Measurements from ENCODE around the gene TSHZ2.

TSHZ2 gene

DNA sequence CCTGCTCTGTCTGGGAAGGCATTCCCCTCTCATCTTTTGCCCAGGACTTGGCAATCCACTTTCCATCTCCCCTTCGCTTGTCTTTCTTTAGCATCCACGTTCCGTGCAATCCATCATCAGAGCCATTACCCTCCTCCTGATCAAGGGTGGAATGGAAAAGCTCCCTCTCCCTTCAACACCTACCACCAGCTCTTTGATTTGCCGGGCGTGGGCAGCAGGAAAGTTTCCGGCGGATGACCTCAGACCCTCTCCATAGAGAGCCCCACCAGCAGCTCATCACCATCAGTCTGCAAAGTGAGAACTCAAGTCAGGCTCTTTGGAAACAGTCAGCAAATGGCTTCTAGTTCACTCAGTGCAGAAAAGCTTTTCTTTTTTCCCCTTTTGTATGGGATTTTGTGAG is 76.2 kb downstream of the TSHZ2 start:
- Histone ChIP-seq H3K18ac (ENCODE audit: low read depth in 1 of 2, low read length in 2 of 2) (no peak overlapping the region), H3K23ac (ENCODE audit: low read length in 2 of 2) (no peak overlapping the region), H3K36me3 (ENCODE audit: control insufficient read depth in 1 of 2, insufficient read depth in 2 of 2, low read depth in 1 of 2, low read length in 2 of 2) (peaks cover 0 to 46% of the 10 kb centered on the region in 2 experiments), H3K4me3 (ENCODE audit: insufficient read depth in 1 of 2, low read depth in 1 of 2, low read length in 2 of 2) (no peak overlapping the region), H3K27ac (ENCODE audit: low read length, poor library complexity, severe bottlenecking) (no peak overlapping the region), H2BK12ac (ENCODE audit: low read length in 2 of 2) (no peak overlapping the region), H2BK15ac (ENCODE audit: low read depth, poor library complexity, severe bottlenecking) (no peak overlapping the region), H2BK120ac (ENCODE audit: low read depth, low read length) (no peak overlapping the region), H3K27me3 (ENCODE audit: control insufficient read depth in 1 of 2, insufficient read depth in 1 of 2, low read length in 2 of 2) (no peaks in the 10 kb centered on the region), H3K9me3 (ENCODE audit: control insufficient read depth, low read length) (peaks cover 19% of the 10 kb centered on the region), H3K4me1 (ENCODE audit: control insufficient read depth, insufficient read depth, low read depth, low read length) (no peaks in the 10 kb centered on the region), H3K4me2 (ENCODE audit: low read length, poor library complexity, severe bottlenecking) (no peak overlapping the region), H2AK5ac (ENCODE audit: low read length, severe bottlenecking) (no peak overlapping the region), H3K14ac (ENCODE audit: low read length in 2 of 2) (no peak overlapping the region), H3K9ac (ENCODE audit: low read length) (no peak overlapping the region), H4K8ac (ENCODE audit: low read length) (no peak overlapping the region), H2AFZ (ENCODE audit: low read depth, low read length) (no peak overlapping the region), H3K79me1 (replicated peaks; ENCODE audit: low read length, poor library complexity, severe bottlenecking) (no peaks in the 10 kb centered on the region), H3K4ac (ENCODE audit: low read depth in 1 of 2, low read length in 2 of 2) (no peak overlapping the region), H4K91ac (ENCODE audit: low read length) (no peak overlapping the region), H2BK5ac (ENCODE audit: low read depth, low read length, poor library complexity, severe bottlenecking) (no peak overlapping the region)
- WGBS: 75% methylated on average over 7 of the region's 7 CpGs
- DNase-seq: no peak

DNA sequence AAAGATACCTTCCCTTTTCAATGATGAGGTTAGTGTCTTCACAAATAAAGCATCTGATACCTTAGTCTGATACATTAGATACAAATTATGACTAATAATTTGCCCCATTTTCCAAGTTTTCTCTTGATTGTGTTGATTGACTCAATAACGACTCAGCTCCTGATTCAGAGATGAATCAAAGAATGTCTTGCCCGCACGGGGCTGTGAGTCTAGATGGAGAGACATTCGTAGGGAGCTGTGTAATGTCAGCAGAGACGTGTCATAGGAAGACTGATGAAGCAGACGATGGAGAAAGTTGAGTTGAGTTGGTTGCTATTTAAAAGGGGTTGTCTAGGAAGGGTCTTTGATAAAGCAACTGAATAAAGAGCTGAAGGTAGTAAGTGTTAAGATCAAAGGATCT is 78.2 kb downstream of the TSHZ2 start:
- H2AFZ ChIP-seq (ENCODE audit: low read depth, low read length): no peak overlapping the region

DNA sequence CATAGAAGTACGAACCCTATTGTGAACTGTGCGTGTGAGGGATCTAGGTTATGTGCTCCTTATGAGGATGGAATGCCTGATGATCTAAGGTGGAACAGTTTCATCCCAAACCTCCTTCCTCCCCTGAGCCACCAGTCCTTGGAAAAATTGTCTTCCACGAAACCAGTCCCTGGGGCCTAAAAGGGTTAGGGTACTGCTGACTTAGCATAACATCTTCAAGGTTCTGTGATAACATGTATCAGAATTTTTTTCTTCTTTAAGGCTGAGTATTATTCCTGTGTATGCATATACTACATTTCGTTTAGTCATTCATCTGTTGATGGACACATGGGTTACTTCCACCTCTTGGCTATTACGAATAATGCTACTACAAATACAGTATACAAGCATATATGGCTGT is 80.2 kb downstream of the TSHZ2 start:
- H3K27ac ChIP-seq (ENCODE audit: low read length, poor library complexity, severe bottlenecking): no peak overlapping the region
- peaks cover 18% of the 10 kb centered on the region for H3K9me3 ChIP-seq (ENCODE audit: control insufficient read depth, low read length)
- H3K27me3 ChIP-seq (ENCODE audit: control insufficient read depth in 1 of 2, insufficient read depth in 1 of 2, low read length in 2 of 2): no peaks in the 10 kb centered on the region
- no peak overlapping the region for H3K4me2 ChIP-seq (ENCODE audit: low read length, poor library complexity, severe bottlenecking)
- H2BK12ac ChIP-seq (ENCODE audit: low read length in 2 of 2): no peak overlapping the region
- peaks cover 0 to 29% of the 10 kb centered on the region in 2 experiments for H3K36me3 ChIP-seq (ENCODE audit: control insufficient read depth in 1 of 2, insufficient read depth in 2 of 2, low read depth in 1 of 2, low read length in 2 of 2)
- H3K14ac ChIP-seq (ENCODE audit: low read length in 2 of 2): no peak overlapping the region
- no peak overlapping the region for H3K4me3 ChIP-seq (ENCODE audit: insufficient read depth in 1 of 2, low read depth in 1 of 2, low read length in 2 of 2)
- no peak overlapping the region for H4K8ac ChIP-seq (ENCODE audit: low read length)
- H2BK15ac ChIP-seq (ENCODE audit: low read depth, poor library complexity, severe bottlenecking): no peak overlapping the region
- H2BK5ac ChIP-seq (ENCODE audit: low read depth, low read length, poor library complexity, severe bottlenecking): no peak overlapping the region
- H3K4ac ChIP-seq (ENCODE audit: low read depth in 1 of 2, low read length in 2 of 2): no peak overlapping the region
- H3K79me1 ChIP-seq (replicated peaks; ENCODE audit: low read length, poor library complexity, severe bottlenecking): no peaks in the 10 kb centered on the region
- H2AK5ac ChIP-seq (ENCODE audit: low read length, severe bottlenecking): no peak overlapping the region
- H3K18ac ChIP-seq (ENCODE audit: low read depth in 1 of 2, low read length in 2 of 2): no peak overlapping the region
- no peak for DNase-seq
- no peak overlapping the region for H3K9ac ChIP-seq (ENCODE audit: low read length)
- no peak overlapping the region for H2AFZ ChIP-seq (ENCODE audit: low read depth, low read length)
- no peak overlapping the region for H2BK120ac ChIP-seq (ENCODE audit: low read depth, low read length)
- H3K23ac ChIP-seq (ENCODE audit: low read length in 2 of 2): no peak overlapping the region
- no peak overlapping the region for H4K91ac ChIP-seq (ENCODE audit: low read length)
- 86% methylated on average over 1 of the region's 5 CpGs for WGBS
- no peaks in the 10 kb centered on the region for H3K4me1 ChIP-seq (ENCODE audit: control insufficient read depth, insufficient read depth, low read depth, low read length)

More for the DNA sequence above, 78.2 kb downstream of the TSHZ2 start:
- Histone ChIP-seq H2BK12ac (ENCODE audit: low read length in 2 of 2) (no peak overlapping the region), H4K91ac (ENCODE audit: low read length) (no peak overlapping the region), H4K8ac (ENCODE audit: low read length) (no peak overlapping the region), H3K4me1 (ENCODE audit: control insufficient read depth, insufficient read depth, low read depth, low read length) (no peaks in the 10 kb centered on the region), H2AK5ac (ENCODE audit: low read length, severe bottlenecking) (no peak overlapping the region), H3K27ac (ENCODE audit: low read length, poor library complexity, severe bottlenecking) (no peak overlapping the region), H3K9ac (ENCODE audit: low read length) (no peak overlapping the region), H3K23ac (ENCODE audit: low read length in 2 of 2) (no peak overlapping the region), H2BK15ac (ENCODE audit: low read depth, poor library complexity, severe bottlenecking) (no peak overlapping the region), H3K27me3 (ENCODE audit: control insufficient read depth in 1 of 2, insufficient read depth in 1 of 2, low read length in 2 of 2) (no peaks in the 10 kb centered on the region), H3K4ac (ENCODE audit: low read depth in 1 of 2, low read length in 2 of 2) (no peak overlapping the region), H3K14ac (ENCODE audit: low read length in 2 of 2) (no peak overlapping the region), H3K36me3 (ENCODE audit: control insufficient read depth in 1 of 2, insufficient read depth in 2 of 2, low read depth in 1 of 2, low read length in 2 of 2) (peaks cover 0 to 41% of the 10 kb centered on the region in 2 experiments), H3K18ac (ENCODE audit: low read depth in 1 of 2, low read length in 2 of 2) (no peak overlapping the region), H2BK120ac (ENCODE audit: low read depth, low read length) (no peak overlapping the region), H3K4me2 (ENCODE audit: low read length, poor library complexity, severe bottlenecking) (no peak overlapping the region), H3K9me3 (ENCODE audit: control insufficient read depth, low read length) (peaks cover 19% of the 10 kb centered on the region), H3K4me3 (ENCODE audit: insufficient read depth in 1 of 2, low read depth in 1 of 2, low read length in 2 of 2) (no peak overlapping the region), H2BK5ac (ENCODE audit: low read depth, low read length, poor library complexity, severe bottlenecking) (no peak overlapping the region), H3K79me1 (replicated peaks; ENCODE audit: low read length, poor library complexity, severe bottlenecking) (no peaks in the 10 kb centered on the region)
- no peak for DNase-seq
- WGBS: 77% methylated on average over 6 of the region's 6 CpGs

- Histone ChIP-seq H3K36me3 (ENCODE audit: control insufficient read depth in 1 of 2, insufficient read depth in 2 of 2, low read depth in 1 of 2, low read length in 2 of 2) (peaks cover 0 to 18% of the 10 kb centered on the region in 2 experiments), H3K4me2 (ENCODE audit: low read length, poor library complexity, severe bottlenecking) (no peak overlapping the region), H2BK5ac (ENCODE audit: low read depth, low read length, poor library complexity, severe bottlenecking) (no peak overlapping the region), H3K4ac (ENCODE audit: low read depth in 1 of 2, low read length in 2 of 2) (no peak overlapping the region), H2BK12ac (ENCODE audit: low read length in 2 of 2) (no peak overlapping the region), H3K9ac (ENCODE audit: low read length) (peak overlapping the region; percentile 9), H3K79me1 (replicated peaks; ENCODE audit: low read length, poor library complexity, severe bottlenecking) (no peaks in the 10 kb centered on the region), H2BK15ac (ENCODE audit: low read depth, poor library complexity, severe bottlenecking) (no peak overlapping the region), H3K23ac (ENCODE audit: low read length in 2 of 2) (no peak overlapping the region), H2AFZ (ENCODE audit: low read depth, low read length) (no peak overlapping the region), H3K27ac (ENCODE audit: low read length, poor library complexity, severe bottlenecking) (no peak overlapping the region), H3K18ac (ENCODE audit: low read depth in 1 of 2, low read length in 2 of 2) (no peak overlapping the region), H3K27me3 (ENCODE audit: control insufficient read depth in 1 of 2, insufficient read depth in 1 of 2, low read length in 2 of 2) (no peaks in the 10 kb centered on the region), H2AK5ac (ENCODE audit: low read length, severe bottlenecking) (no peak overlapping the region), H4K91ac (ENCODE audit: low read length) (no peak overlapping the region), H3K14ac (ENCODE audit: low read length in 2 of 2) (no peak overlapping the region), H3K4me1 (ENCODE audit: control insufficient read depth, insufficient read depth, low read depth, low read length) (no peaks in the 10 kb centered on the region), H3K9me3 (ENCODE audit: control insufficient read depth, low read length) (peaks cover 9% of the 10 kb centered on the region), H4K8ac (ENCODE audit: low read length) (no peak overlapping the region), H2BK120ac (ENCODE audit: low read depth, low read length) (no peak overlapping the region), H3K4me3 (ENCODE audit: insufficient read depth in 1 of 2, low read depth in 1 of 2, low read length in 2 of 2) (no peak overlapping the region)
- WGBS: 100% methylated on average over 2 of the region's 5 CpGs
- DNase-seq: no peak
Measured at GRCh38 chr20:53053595-53053994, 81.4 kb downstream of the TSHZ2 start.

All from mesenchymal stem cell (in vitro differentiated cells and primary cell).